SK-N-SH treated with all-trans-retinoic acid at 6 μM for 48 hours (cell line): ENCODE data around the gene HIVEP3.

ENCODE experiments used
- ARNTL ChIP-seq: fragments of 450-650 bp; formaldehyde crosslinking; IDR thresholded peaks from 2 replicates; pipeline ENCODE4 v1.5.0; 2020; ENCODE audit warnings: low read depth, mild to moderate bottlenecking, moderate library complexity, borderline replicate concordance
- ISL1 ChIP-seq: fragments of 250-450 bp; sonication (Bioruptor Pico); IDR thresholded peaks from 2 replicates; pipeline ENCODE4 v2.1.2; 2022; ENCODE audit warnings: mild to moderate bottlenecking, moderate library complexity
- RARB ChIP-seq: fragments of 250-450 bp; sonication (Bioruptor Pico); IDR thresholded peaks from 2 replicates; pipeline ENCODE4 v1.8.0; 2021; ENCODE audit warnings: mild to moderate bottlenecking, moderate library complexity
- SNAI2 ChIP-seq: fragments of 250-450 bp; sonication (Bioruptor Pico); IDR thresholded peaks from 2 replicates; pipeline ENCODE4 v1.5.0; 2020; ENCODE audit warnings: mild to moderate bottlenecking, moderate library complexity
- TOX ChIP-seq: fragments of 250-450 bp; sonication (Bioruptor Pico); IDR thresholded peaks from 2 replicates; pipeline ENCODE4 v1.8.0; 2021; ENCODE audit warnings: mild to moderate bottlenecking, moderate library complexity, borderline replicate concordance
- ZNF565 ChIP-seq: fragments of 450-650 bp; formaldehyde crosslinking; conservative IDR thresholded peaks from 2 replicates; pipeline ENCODE4 v1.5.0; 2020; ENCODE audit warnings: low read depth, mild to moderate bottlenecking, moderate library complexity
- ZNF8 ChIP-seq: fragments of 450-650 bp; formaldehyde crosslinking; IDR thresholded peaks from 2 replicates; pipeline ENCODE4 v1.5.0; 2020; ENCODE audit warnings: mild to moderate bottlenecking, moderate library complexity
- TF ChIP-seq, protein P1 (sequence below): fragments of 250-450 bp; sonication (Bioruptor Pico); IDR thresholded peaks from 2 replicates; pipeline ENCODE4 v1.8.0; 2020; ENCODE audit warnings: mild to moderate bottlenecking, moderate library complexity, borderline replicate concordance
- TF ChIP-seq, protein P2 (sequence below): fragments of 250-450 bp; sonication (Bioruptor Pico); IDR thresholded peaks from 2 replicates; pipeline ENCODE4 v1.5.0; 2020; ENCODE audit warnings: mild to moderate bottlenecking, moderate library complexity
- TF ChIP-seq, protein P3 (sequence below): fragments of 250-450 bp; sonication (Bioruptor Pico); IDR thresholded peaks from 2 replicates; pipeline ENCODE4 v1.5.1; 2020; ENCODE audit warnings: low read depth, mild to moderate bottlenecking, moderate library complexity

DNA sequence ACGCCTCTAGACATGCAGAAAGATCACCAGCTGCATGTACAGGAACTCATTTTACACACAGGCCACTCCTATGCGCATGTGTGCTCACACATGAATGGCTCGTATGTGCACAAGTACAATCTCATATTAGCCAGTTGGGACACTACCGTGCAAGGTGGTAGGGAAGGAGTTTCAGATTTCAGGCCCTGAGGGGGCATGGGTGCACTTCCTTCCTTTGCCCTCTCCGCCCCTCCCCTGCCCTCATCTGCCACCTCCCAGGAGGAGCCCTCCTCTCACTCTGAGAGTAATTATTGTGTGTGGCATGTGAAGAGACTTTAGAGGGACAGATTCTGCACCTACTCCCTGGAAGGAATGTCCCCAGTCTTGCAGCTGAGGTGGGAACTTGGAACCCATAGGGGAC lies 449.0 kb downstream of the HIVEP3 start:
- TF ChIP-seq RARB (CRISPR knock-in tag) (no peak), TOX (CRISPR knock-in tag) (no peak), SNAI2 (no peak), ZNF565 (CRISPR knock-in tag) (no peak), ISL1 (CRISPR knock-in tag) (no peak), ZNF8 (no peak), ARNTL (CRISPR knock-in tag) (no peak)
- TF ChIP-seq, protein P1, sequence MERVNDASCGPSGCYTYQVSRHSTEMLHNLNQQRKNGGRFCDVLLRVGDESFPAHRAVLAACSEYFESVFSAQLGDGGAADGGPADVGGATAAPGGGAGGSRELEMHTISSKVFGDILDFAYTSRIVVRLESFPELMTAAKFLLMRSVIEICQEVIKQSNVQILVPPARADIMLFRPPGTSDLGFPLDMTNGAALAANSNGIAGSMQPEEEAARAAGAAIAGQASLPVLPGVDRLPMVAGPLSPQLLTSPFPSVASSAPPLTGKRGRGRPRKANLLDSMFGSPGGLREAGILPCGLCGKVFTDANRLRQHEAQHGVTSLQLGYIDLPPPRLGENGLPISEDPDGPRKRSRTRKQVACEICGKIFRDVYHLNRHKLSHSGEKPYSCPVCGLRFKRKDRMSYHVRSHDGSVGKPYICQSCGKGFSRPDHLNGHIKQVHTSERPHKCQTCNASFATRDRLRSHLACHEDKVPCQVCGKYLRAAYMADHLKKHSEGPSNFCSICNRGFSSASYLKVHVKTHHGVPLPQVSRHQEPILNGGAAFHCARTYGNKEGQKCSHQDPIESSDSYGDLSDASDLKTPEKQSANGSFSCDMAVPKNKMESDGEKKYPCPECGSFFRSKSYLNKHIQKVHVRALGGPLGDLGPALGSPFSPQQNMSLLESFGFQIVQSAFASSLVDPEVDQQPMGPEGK (CRISPR knock-in tag) = no peak
- TF ChIP-seq, protein P2, sequence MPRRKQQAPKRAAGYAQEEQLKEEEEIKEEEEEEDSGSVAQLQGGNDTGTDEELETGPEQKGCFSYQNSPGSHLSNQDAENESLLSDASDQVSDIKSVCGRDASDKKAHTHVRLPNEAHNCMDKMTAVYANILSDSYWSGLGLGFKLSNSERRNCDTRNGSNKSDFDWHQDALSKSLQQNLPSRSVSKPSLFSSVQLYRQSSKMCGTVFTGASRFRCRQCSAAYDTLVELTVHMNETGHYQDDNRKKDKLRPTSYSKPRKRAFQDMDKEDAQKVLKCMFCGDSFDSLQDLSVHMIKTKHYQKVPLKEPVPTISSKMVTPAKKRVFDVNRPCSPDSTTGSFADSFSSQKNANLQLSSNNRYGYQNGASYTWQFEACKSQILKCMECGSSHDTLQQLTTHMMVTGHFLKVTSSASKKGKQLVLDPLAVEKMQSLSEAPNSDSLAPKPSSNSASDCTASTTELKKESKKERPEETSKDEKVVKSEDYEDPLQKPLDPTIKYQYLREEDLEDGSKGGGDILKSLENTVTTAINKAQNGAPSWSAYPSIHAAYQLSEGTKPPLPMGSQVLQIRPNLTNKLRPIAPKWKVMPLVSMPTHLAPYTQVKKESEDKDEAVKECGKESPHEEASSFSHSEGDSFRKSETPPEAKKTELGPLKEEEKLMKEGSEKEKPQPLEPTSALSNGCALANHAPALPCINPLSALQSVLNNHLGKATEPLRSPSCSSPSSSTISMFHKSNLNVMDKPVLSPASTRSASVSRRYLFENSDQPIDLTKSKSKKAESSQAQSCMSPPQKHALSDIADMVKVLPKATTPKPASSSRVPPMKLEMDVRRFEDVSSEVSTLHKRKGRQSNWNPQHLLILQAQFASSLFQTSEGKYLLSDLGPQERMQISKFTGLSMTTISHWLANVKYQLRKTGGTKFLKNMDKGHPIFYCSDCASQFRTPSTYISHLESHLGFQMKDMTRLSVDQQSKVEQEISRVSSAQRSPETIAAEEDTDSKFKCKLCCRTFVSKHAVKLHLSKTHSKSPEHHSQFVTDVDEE (CRISPR knock-in tag) = no peak
- TF ChIP-seq, protein P3, sequence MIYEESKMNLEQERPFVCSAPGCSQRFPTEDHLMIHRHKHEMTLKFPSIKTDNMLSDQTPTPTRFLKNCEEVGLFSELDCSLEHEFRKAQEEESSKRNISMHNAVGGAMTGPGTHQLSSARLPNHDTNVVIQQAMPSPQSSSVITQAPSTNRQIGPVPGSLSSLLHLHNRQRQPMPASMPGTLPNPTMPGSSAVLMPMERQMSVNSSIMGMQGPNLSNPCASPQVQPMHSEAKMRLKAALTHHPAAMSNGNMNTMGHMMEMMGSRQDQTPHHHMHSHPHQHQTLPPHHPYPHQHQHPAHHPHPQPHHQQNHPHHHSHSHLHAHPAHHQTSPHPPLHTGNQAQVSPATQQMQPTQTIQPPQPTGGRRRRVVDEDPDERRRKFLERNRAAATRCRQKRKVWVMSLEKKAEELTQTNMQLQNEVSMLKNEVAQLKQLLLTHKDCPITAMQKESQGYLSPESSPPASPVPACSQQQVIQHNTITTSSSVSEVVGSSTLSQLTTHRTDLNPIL (CRISPR knock-in tag) = no peak
